HG03135 (cell line): Measurements from ENCODE around the gene FAM163B.

Experiments
- ATAC-seq: cut with Tn5 transposase; IDR thresholded peaks from one replicate; pipeline ENCODE4 v1.9.1; 2021; ENCODE audit warnings: mild to moderate bottlenecking, moderate library complexity; ENCODE audit not compliant: unreplicated experiment

FAM163B gene

DNA sequence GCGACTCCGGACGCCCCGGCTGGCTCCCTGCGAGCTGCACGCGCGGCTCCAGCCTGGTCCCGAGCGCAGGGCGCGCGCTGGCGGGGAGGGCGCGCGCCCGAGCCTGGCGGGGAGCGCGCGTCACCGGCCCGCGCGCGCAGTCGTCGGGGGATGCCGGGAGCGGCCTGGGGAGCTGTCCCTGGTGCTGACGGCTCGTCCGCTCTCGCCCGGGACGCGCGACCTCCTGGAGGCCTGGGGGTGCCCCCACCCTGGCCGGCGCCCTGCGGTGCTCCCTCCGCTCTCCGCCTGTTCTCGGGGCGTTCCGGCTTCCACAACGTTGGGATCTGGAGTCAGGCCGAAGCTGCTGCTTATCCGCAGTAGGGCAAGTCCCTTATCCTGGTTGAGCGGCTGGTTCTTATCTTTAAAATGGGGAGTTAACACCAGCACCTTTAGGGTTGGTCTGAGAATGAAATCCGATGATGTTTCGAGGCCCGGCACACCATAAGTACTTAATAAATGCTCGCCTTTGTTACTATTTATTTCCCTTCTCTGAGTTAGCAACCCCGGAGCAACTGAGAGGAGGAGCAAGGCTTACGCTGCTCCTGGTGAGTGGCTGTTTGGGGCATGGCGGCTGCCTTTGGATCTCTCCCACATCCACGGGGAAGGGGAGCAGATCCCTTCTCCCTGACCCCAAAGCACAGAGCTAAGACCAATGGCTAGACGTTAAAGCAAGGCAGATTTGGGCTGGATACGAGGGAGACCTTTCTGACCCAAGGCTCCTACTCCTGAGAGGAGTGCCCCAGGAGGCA lies at the start of gene FAM163B:
Gene FAM163B, minus strand, starts transcription at position 79 of the 788 bp plus-strand sequence. CDS start 29,166 bp downstream, outside the sequence.
- no peak for ATAC-seq

DNA sequence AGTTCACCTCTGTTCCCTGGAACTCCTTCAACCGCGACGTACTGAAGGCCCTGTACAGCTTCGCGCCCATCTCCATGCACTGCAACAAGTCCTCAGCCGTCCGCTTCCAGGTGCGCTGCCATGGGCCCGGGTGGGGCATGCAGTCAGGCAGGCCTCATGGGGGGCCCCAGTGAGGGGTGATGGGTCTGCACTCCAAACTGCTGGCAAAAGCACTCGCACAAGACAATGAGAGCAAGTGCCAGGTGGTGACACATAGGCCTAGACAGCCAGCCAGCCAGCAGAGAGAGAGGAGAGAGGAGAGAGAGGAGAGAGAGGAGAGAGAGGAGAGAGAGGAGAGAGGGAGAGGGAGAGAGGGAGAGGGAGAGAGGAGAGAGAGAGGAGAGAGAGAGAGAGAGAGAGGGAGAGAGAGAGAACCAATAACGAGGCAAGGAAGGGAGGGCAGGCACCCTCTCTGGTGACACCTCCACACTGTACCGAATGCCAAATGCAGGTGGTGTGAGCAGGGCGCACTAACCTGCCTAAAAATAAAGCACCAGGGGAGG lies 48.0 kb upstream of the FAM163B start:
- ATAC-seq, result no peak

DNA sequence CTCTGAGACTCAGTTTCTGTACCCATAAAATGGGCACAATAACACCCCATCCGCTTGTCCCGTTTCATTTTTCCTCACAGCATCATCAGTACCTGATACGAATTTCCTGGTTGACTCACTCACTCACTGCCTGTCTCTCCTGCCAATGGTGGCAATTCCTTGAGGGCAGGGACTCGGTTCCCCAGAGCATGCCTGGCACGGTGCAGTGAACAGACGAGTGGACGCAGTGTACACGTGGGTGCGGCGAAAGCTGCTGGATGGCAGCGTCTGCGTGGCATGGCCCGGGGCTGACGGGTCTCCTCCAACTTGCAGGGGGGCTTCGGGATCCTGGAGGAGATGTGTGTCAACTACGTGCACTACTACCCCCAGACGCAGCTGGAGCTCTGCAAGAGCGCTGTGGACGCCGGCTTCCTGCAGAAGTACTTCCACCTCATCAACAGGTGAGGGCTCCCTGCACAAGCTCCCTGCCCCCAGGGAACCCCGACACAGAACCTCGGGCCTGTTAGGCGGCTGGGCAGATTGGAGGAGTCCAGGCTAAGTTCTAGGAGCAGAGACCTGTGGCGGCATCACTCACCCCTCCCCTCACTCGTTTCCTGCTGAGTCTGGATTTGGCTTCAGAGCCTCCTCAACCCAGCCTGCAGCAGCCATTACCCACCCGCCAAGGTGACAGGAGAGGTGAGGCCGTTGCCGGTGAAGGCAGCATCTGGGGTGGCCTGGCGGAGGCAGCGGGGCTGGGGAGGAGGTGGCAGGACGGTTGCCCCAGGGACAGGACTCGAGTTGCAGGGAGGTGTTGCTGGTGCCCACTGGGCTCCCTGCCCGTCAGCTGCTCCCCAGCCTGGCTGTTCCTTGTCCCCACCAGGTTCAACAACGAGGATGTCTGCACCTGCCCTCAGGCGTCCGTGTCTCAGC lies 47.3 kb upstream of the FAM163B start:
- no peak for ATAC-seq

DNA sequence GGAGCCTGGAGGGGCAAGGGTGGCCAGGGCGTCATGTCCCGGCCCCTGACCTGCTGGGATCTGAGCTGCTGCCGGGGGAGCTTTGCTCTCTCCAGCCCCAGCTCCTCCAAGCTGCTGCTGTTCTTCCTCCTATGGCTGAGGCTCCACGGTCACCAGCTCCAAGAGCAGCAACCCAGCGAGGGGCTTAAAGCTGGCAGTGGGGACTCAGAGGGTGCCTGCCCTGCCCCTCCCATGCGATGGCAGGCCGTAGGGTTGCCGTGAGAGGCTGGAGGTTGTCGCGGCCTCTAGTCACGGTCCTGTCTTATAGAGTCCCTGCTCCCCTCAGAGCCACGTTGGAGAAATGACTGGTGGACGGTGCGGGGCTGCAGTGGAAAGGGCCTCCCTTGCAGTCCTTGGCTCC lies 46.5 kb upstream of the FAM163B start:
- no peak for ATAC-seq

DNA sequence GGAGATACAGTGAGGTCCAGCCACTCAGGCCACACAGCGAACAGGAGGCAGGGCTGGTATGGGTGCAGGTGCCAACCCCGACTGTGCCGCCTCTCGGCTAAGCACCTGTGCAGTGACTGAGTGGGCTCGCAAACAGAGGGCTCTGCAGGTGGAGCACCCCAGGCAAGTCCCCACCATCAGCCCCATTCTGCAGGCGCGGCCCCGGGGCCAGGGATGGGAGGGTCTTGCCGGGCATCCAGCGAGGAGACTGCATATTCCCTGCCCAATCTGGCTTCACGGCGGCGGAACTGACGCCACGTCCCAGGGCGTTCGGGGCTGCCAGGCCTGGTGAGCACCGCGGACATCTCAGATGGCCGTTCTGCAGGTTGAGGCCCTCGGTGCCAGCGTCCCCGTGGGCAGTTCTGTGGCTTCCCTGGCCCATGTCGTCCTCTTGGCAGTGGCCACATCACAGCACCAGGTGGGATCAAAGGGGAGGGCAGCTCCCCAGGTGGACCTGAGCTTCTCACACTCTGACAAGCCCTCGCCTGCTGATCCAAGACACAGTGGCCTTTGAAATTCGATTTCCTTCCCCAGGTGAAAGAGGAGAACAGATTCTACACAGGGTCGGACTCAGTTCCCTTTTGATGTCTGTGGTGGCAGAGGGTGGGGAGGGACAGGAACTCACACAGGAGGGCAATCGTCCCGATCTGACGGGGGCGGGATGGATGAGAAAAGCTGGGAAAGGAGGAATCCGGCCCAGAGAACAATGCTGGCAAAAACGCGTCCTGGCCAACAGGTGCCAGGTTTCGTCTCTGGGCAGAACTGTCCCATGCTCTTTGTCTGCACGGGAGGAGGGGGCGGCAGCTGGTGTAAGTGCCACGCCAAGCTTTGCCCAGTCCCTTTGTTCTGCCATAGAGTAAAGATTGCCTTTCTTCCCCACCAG lies 45.8 kb upstream of the FAM163B start:
- ATAC-seq, result no peak

DNA sequence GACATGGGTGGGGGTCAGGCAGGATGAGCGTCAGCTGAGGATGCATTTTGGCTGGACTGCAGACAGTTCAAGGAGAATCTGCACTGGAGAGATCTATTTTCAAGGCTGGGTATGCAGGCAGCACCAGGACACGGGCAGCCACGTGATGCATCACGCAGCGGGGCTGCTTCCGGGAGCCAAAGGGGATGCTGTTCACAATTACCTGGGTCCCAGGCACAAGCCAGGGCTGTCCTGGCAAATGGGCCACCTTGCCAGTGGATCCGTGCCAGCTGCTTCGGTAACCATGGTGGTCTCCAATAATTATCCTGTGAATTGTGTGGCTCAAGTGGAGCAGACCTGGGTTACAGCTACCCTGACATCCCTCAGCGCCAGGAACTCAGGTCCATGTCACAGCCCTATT lies 44.4 kb upstream of the FAM163B start:
- no peak for ATAC-seq

DNA sequence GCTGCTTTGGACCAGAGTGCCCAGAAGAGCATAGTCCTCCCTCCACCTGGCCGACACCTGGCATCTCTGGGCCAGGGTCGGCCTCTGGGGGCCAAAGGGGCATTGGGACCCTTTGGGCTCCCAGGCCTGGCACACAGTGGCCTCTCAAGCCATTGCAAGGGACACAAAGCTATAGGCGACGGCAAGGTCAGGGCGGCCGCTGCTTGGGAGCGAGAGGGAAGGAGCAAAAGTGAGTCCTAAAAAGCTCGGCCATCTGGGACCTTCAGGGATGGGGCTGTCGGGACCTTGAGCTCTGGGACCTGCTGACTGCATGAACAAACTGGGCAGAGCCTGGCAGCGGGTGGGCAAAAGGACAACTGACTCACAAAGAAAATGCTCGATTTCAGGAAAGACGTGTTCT lies 40.8 kb upstream of the FAM163B start:
- no peak for ATAC-seq

DNA sequence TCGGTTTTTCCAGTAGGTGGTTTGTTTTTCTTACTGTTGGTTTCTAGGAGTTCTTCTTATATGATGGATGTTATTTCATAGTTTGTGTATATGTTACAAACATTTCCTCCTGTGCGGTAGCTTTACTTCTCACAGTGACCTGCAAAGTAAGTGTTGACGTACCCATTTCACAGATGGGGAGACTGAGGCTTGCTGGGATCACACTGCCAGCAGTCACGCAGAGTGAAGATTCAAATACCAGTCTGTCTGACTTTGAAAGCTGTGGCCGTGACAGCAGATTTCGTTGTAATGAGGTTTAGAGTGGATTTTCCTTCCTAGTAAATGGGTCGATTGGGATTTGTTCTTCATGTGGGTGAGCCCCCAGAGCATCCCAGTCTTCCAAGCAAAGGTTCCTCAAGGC lies 40.0 kb upstream of the FAM163B start:
- ATAC-seq, result no peak

DNA sequence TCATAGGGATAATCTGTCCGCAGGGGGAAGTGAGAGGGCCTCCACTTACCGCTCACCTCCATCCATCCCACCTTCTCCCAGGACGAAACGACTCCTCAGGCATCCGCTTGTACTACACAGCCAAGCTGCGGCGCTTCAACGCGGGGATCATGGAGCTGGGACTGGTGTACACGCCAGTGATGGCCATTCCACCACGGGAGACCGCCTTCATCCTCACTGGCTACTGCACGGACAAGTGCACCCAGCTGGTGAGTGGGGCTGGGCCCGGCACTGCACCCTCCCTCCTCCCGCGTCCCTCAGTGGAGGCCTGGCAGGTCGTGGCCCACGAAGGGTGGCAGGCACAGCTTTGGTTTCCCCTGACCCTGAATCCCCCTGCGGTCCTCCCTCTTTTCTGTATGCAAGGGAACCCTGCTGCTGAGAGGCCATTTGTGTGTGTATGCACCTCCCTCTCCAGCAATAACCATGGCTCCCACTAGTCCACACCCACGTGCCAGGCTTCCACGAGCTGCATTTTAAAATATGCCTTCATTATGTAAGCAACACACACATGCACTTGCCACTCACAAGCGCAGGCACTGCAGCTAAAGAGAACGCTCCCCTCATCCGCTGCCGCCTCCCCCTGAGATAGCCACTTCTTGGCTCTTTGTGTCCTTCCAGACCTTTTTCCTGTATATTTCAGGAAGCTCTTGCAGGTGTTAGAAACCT lies 38.7 kb upstream of the FAM163B start:
- ATAC-seq, result no peak

DNA sequence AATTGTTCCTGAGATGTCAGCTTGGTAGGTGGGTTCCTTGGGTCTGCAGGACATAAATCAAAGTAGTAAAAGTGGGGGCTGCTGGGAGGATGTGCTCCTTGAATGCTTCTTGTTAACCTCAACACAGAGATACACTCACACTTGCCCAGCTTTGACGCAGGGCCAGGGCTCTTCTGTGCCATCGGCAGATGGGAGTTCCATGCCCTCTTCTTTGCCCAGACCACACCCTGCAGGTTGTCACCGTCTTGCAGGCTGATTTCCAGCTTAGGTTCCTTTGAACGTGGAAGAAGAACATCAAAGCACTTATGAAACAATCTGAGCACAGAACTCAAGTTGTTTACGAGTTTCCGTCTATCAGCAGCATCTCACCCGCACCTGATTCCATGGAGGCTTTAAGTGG lies 38.0 kb upstream of the FAM163B start:
- ATAC-seq, result no peak

DNA sequence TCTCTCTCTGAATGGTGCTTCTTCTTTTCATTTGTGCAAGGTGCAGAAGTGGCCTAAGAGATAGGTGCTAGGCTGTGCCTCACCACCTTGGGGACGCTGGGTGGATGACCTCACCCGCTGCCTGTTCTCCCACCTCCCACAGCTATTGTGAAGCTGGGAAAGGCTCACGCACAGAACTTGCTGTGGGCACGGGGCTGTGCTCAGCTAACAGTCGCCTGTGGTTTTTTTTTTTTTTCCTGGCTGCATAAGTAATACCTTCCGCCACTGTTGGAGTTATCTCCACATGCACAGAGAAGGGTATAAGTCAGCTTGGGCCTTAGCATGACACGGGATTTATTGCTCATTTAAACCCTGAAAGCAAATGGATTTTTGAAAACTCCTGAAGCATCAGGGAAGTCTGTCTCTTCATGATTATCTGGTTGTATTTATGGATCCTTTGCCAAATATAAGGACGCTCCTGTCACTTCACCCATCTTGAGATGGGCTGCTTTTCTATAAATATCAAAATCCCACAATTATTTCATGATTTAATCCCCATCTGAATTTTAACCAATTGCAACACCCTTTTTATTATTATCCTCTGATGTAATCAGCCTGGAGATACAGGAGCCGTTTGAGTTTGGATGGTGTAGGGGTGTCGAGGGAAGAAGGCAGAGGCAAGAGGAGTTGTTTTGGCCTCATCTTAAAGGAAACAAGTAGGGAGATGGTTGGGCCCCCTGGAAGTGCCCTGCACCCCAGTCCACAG lies 36.0 kb upstream of the FAM163B start:
- ATAC-seq, result no peak

DNA sequence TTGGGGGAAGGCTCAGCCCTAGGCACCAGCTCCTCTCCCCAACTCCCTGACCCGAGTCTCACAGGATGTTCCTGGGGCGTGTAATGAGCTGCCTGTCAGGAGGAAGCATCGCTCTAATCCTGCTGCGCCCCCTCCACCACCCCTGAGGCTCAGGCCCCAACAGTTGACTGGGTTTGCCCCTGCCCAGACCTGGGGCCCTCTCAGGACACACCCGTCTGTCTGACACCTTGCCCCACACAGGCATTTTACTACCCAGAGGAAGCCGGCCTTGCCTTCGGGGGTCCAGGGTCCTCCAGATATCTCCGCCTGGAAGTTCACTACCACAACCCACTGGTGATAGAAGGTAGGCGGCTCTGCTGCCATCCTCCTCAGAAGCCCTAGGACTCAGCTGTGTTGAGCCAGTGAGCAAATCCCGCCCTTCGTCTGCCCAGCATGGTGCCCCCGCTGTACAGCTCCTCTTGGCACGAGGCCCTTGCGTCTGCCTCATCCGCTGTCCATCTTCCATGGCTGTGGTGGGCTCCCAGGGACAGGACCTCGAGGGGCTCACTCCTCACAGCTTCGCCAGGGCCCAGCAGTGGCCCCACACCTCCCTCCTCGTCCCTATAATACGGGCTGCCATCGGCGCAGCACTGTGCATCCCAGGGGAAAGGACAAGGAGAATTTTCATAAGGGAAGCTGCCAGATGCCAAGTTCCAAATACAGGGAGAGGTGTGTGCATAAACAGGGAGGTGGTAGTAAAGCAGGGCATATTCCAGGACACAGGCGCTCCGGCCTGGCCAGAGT lies 35.0 kb upstream of the FAM163B start:
- ATAC-seq, result no peak

DNA sequence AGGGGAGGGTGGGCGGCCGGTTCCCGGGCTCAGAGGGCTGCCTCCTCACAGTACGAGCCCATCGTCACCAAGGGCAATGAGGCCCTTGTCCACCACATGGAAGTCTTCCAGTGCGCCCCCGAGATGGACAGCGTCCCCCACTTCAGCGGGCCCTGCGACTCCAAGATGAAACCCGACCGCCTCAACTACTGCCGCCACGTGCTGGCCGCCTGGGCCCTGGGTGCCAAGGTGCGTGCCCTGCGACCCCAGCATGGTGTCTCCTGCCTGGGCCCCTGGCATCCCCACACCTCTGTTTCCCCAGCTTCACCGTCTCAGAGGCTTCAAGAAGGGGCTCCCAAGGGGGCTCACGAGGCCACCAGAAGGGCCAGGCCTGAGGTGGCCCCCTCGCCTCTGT lies 34.2 kb upstream of the FAM163B start:
- no peak for ATAC-seq

DNA sequence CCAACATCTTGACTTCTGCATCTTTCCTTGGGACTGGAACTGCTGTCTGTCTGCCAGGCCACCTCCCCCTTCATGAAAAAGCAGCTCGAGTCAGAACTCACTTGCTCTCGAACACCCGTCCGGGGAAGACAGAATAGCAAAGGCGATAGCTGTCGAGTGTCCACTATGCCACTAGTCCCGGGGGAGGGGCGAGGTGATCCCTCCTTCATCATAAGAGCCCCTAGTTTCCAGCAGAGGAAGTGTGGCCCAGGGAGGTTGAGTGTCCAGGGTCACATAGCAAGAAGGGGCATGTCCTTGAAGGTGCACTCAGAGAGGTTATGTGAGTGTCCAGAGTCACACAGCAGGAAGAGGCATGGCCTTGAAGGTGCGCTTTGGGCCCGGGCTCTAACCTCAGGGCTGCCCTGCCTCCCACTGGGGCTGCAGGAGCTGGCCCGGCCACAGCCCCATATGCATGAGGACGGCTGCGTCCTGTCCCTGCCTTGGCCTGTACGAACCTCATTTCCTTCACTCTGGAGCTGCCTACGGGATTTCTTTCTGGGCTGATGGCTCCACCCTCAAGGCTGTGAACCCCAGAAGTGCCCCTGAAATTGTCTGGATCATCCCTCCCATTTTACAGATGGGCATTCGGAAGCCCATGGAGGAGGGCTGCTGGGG lies 33.6 kb upstream of the FAM163B start:
- no peak for ATAC-seq

DNA sequence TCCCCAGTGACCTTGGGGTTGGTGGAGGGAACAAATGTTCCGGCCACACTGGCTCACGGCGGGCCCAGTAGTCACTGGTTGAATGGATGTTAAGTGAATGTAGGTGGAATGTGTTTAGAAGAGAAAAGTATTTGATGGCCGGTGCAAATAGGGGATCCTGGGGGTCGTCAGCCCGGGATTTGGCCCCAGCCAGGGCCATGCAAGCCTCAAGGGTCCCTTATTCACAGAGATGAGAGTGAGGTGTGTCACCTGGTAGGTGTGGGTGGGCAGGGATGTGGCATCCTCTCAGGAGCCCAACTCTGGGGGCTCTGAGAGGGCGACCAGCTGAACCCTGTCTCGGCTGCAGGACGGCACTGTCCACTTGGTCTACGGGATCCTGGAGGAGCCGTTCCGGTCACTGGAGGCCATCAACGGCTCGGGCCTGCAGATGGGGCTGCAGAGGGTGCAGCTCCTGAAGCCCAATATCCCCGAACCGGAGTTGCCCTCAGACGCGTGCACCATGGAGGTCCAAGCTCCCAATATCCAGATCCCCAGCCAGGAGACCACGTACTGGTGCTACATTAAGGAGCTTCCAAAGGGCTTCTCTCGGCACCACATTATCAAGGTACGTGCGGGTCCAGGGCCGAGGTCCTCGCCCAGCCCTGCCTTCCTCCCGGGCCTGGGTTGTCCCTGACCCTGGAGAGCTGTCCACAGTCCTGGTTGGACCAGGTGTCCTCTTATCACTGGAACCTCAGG lies 32.8 kb upstream of the FAM163B start:
- ATAC-seq, result no peak

DNA sequence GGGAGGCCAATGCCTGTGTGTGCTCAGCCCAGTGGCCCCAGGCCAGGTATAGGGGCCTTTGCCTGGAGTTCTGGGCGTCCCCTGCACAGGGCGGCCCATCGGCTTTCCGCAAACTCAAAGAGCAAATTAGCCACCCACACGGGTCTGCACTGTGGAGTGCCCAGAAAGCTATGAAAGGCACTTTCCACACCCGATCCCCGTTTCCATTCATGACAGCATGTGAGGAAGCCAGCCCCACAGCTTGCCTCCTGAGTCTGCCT lies 32.1 kb upstream of the FAM163B start:
- no peak for ATAC-seq

DNA sequence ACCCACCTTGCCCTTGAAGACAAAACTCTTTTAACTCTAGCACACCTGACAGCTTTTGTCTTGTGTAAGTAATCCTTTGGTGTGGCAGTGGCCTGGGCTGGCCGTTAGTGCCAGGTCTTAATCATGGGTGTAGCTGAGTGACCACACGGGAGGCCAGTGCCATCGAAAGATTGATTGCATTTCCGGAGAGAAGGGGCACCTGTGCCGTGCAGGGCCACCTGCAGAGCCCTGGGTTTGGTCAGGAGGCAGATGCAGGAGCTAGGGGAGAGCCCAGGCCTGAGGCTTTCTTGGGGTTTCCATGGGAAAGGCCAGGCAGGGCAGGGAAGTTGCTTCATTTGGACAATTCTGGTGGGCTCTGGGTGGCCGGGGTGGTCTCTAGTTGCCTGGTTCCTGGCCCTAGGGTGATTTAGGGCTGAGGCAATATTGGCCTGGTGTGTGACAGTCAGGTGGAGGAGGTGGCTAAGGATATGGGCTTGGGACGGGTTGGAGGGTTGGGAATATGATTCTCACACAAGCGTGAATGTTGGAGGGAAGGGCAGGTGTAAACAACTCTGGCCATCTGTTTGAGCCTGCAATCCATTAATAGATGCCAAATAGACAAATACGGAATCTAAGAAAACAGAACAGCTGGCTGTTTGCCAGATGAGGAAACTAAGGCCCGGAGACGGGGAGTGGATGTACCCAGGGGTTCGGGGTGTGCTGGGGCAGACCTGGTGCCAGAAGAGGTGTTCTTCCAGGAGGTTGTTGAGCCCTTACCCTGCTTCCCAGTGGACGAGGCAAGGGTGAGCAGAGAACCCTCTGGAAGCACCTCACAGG lies 31.6 kb upstream of the FAM163B start:
- no peak for ATAC-seq
